ENCODE data around the gene NEO1. TPM values are rescaled to one million over a fixed set of nuclear protein-coding genes. Genes with fewer than 3 reads are reported as not detected.

The NEO1 gene
- polyA plus RNA-seq, 1 of the 3 experiments (the other 2 are of a cell fraction), result 13.1 TPM

DNA sequence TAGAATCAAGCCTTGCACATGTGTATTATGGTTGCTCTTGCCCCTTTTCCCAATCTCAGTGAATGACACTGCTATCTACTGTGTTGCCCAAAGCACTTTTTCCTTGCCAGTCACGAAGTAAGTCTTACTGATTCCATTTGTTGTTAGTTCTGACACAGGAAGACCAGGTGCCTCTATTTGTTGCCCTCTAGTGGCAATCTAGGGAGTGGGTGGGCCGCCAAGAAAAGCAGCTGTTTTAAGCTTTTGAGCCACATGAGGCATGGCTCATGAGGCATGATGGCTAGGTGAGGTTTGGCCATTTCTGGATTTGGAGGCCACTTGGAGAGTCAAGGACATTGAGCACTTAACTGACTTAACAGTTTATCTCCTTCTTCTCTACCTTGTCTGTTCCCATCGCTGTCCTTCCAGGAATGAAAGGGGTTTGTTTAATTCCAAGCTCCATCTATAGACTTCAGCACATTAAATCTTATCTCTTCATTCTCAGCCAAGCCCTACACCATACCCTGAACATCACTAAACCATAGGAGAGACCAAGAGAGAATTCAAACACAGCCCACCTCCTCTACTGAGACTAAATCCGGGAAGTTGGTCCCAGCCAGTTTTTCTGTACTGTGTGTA lies 213.4 kb downstream of the NEO1 start:
- no peak overlapping the region for H3K27ac ChIP-seq (ENCODE audit: low read depth in 2 of 2, low read length in 1 of 2)
- H4K20me1 ChIP-seq (ENCODE audit: insufficient read depth), result no peaks in the 10 kb centered on the region
- no peaks in the 10 kb centered on the region for H3K9me2 ChIP-seq
- H3K9ac ChIP-seq, result no peak overlapping the region
- H3K9me3 ChIP-seq, result no peaks in the 10 kb centered on the region
- H3K79me2 ChIP-seq (ENCODE audit: insufficient read depth), result no peaks in the 10 kb centered on the region
- H3K27me3 ChIP-seq (ENCODE audit: insufficient read depth), result no peaks in the 10 kb centered on the region
- no peak overlapping the region for H3K4me2 ChIP-seq
- no peaks in the 10 kb centered on the region for H3K4me1 ChIP-seq (ENCODE audit: control insufficient read depth in 1 of 2, insufficient read depth in 2 of 2, low read depth in 1 of 2, low read length in 1 of 2)
- POLR2A ChIA-PET, result no interaction called here
- 52% methylated on average over 4 of the region's 4 CpGs for WGBS (ENCODE audit: low lambda C conversion rate)
- TF ChIP-seq CHD2 (IDR thresholded peaks at IDR 0.05; ENCODE audit: low read length, partially characterized antibody), result no peak
- TF ChIP-seq RCOR1 (IDR thresholded peaks at IDR 0.05; ENCODE audit: low read length), result 0 out of 2 replicates have a peak, but pooled peaks have one; percentile 19
- TF ChIP-seq, protein P1, sequence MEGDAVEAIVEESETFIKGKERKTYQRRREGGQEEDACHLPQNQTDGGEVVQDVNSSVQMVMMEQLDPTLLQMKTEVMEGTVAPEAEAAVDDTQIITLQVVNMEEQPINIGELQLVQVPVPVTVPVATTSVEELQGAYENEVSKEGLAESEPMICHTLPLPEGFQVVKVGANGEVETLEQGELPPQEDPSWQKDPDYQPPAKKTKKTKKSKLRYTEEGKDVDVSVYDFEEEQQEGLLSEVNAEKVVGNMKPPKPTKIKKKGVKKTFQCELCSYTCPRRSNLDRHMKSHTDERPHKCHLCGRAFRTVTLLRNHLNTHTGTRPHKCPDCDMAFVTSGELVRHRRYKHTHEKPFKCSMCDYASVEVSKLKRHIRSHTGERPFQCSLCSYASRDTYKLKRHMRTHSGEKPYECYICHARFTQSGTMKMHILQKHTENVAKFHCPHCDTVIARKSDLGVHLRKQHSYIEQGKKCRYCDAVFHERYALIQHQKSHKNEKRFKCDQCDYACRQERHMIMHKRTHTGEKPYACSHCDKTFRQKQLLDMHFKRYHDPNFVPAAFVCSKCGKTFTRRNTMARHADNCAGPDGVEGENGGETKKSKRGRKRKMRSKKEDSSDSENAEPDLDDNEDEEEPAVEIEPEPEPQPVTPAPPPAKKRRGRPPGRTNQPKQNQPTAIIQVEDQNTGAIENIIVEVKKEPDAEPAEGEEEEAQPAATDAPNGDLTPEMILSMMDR (IDR thresholded peaks at IDR 0.05), result peak; percentile 71
- peak; percentile 58 for TF ChIP-seq RAD21 (IDR thresholded peaks at IDR 0.05; ENCODE audit: low read length)
- TF ChIP-seq SMC3 (IDR thresholded peaks at IDR 0.05; ENCODE audit: low read depth, low read length), result peak; percentile 44
- no peak for TF ChIP-seq FOXJ3 (CRISPR knock-in tag; IDR thresholded peaks at IDR 0.05)
- no peak for TF ChIP-seq FOXM1 (IDR thresholded peaks at IDR 0.05; ENCODE audit: low read depth)
- peaks cover 14 to 30% of the 10 kb centered on the region in 2 experiments for H3K36me3 ChIP-seq (replicated peaks in 1 of 2; ENCODE audit: control insufficient read depth in 1 of 2, insufficient read depth in 2 of 2, low read length in 1 of 2)
- no peak overlapping the region for H3K4me3 ChIP-seq (ENCODE audit: low read depth in 2 of 2, low read length in 1 of 2)
- CTCF ChIA-PET, result interaction anchor here (0.7 to 6.7 kb wide), 40 partner anchors 9 to 571 kb away, joined by 3 to 99 read pairs (median 4); partner anchors contain the start of gene NEO1
- H3F3A ChIP-seq (replicated peaks; ENCODE audit: insufficient read depth), result no peaks in the 10 kb centered on the region
- DNase-seq, result peak; percentile 53
- no peak overlapping the region for H2AFZ ChIP-seq (ENCODE audit: low read depth)

DNA sequence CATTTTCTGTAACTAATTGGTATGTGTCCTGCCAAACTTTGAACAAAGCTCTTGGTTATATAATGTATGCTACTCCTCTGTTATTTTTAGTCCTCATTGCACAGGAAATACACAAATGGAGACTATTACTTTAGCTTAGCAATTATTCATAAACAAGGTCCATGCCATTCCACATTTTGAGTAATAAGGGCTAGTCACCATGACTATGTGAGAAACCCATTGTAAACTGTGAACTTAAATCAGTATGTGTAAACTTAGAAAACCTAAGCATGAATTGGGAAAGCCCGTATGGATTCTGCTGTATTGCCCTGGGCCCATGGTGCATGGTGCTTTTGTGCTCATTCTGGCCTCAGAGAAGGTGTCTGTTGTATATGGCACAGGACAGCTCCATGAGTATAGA lies 216.2 kb downstream of the NEO1 start:
- Histone ChIP-seq H3K9me3 (no peaks in the 10 kb centered on the region), H3K36me3 (replicated peaks in 1 of 2; ENCODE audit: control insufficient read depth in 1 of 2, insufficient read depth in 2 of 2, low read length in 1 of 2) (peaks cover 11 to 17% of the 10 kb centered on the region in 2 experiments)
- TF ChIP-seq NRF1 (IDR thresholded peaks at IDR 0.05; ENCODE audit: low read depth, low read length) (no peak), YY1 (IDR thresholded peaks at IDR 0.05; ENCODE audit: low read depth) (no peak), FOXJ3 (CRISPR knock-in tag; IDR thresholded peaks at IDR 0.05) (no peak), TCF12 (IDR thresholded peaks at IDR 0.05) (no peak)
- TF ChIP-seq, protein P2, sequence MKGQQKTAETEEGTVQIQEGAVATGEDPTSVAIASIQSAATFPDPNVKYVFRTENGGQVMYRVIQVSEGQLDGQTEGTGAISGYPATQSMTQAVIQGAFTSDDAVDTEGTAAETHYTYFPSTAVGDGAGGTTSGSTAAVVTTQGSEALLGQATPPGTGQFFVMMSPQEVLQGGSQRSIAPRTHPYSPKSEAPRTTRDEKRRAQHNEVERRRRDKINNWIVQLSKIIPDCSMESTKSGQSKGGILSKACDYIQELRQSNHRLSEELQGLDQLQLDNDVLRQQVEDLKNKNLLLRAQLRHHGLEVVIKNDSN (IDR thresholded peaks at IDR 0.05; ENCODE audit: borderline replicate concordance, low read depth), result no peak

More for the DNA sequence above, 216.2 kb downstream of the NEO1 start:
- H3K79me2 ChIP-seq (ENCODE audit: insufficient read depth), result no peaks in the 10 kb centered on the region
- no peak for DNase-seq
- H3F3A ChIP-seq (replicated peaks; ENCODE audit: insufficient read depth), result peaks cover 3% of the 10 kb centered on the region
- H4K20me1 ChIP-seq (ENCODE audit: insufficient read depth), result no peaks in the 10 kb centered on the region
- no peak overlapping the region for H3K4me3 ChIP-seq (ENCODE audit: low read depth in 2 of 2, low read length in 1 of 2)
- H3K27me3 ChIP-seq (ENCODE audit: insufficient read depth), result no peaks in the 10 kb centered on the region
- WGBS (ENCODE audit: low lambda C conversion rate), result 100% methylated on average over 1 of the region's 1 CpG
- no peak overlapping the region for H2AFZ ChIP-seq (ENCODE audit: low read depth)
- ChIA-PET CTCF (interaction anchor here (0.8 to 6.7 kb wide), 7 partner anchors 9 to 484 kb away, joined by 3 to 97 read pairs (median 3); no protein-coding TSS in a partner anchor), POLR2A (no interaction called here)
- H3K9ac ChIP-seq, result no peak overlapping the region
- no peaks in the 10 kb centered on the region for H3K9me2 ChIP-seq
- H3K4me1 ChIP-seq (ENCODE audit: control insufficient read depth in 1 of 2, insufficient read depth in 2 of 2, low read depth in 1 of 2, low read length in 1 of 2), result no peaks in the 10 kb centered on the region; a peak in 1 of 4 replicates
- no peak overlapping the region for H3K4me2 ChIP-seq
- no peak overlapping the region for H3K27ac ChIP-seq (ENCODE audit: low read depth in 2 of 2, low read length in 1 of 2)
